Heart left ventricle (tissue), 16 donors: ENCODE results near the gene IL17REL. TPM values are rescaled to one million over a fixed set of nuclear protein-coding genes. Genes with fewer than 3 reads are reported as not detected.
A peak's percentile ranks its signal among the peaks of the same experiment; 100 is the strongest.
"Not testable (repeated sequence)": the region's sequence is repeated elsewhere in the genome, so short reads cannot be mapped to it uniquely, and the experiment has no call there.

Experiments
- ATAC-seq, 4 donors: fragments of 200-7000 bp; cut with Tn5 transposase; one replicate each; pipeline ENCODE4 v1.9.1; 2020 to 2022; ENCODE audit warnings: moderate library complexity in 4 of 4, mild to moderate bottlenecking in 3 of 4, moderate number of reproducible peaks in 1 of 4
- DNase-seq, 5 donors: peaks; one replicate each; pipeline ENCODE4 v3.0.0-alpha.2; 2020
- H3K27ac ChIP-seq, 12 donors: fragments of 200-600 bp; sonication (generic) in 4 of 12; one replicate each; pipeline versions ENCODE4 v1.5.0 to v1.8.0; 2016 to 2022; ENCODE audit warnings: mild to moderate bottlenecking in 2 of 12
- H3K27me3 ChIP-seq, 9 donors: fragments of 200-600 bp; sonication (generic) in 2 of 9; one replicate each; pipeline versions ENCODE4 v1.5.1 to v1.8.0; 2016 to 2022; ENCODE audit warnings: mild to moderate bottlenecking in 3 of 9
- H3K36me3 ChIP-seq, 9 donors: fragments of 200-600 bp; sonication (generic) in 2 of 9; one replicate each; pipeline versions ENCODE4 v1.5.0 to v1.8.0; 2018 to 2022; ENCODE audit warnings: mild to moderate bottlenecking in 2 of 9
- H3K4me1 ChIP-seq, 12 donors: fragments of 200-600 bp; sonication (generic) in 4 of 12; one replicate each; pipeline versions ENCODE4 v1.5.0 to v1.8.0; 2016 to 2022; ENCODE audit warnings: mild to moderate bottlenecking in 3 of 12
- H3K4me3 ChIP-seq, 12 donors: fragments of 200-600 bp; sonication (generic) in 4 of 12; one replicate each; pipeline versions ENCODE4 v1.5.0 to v1.8.0; 2017 to 2022; ENCODE audit warnings: mild to moderate bottlenecking in 9 of 12, moderate library complexity in 4 of 12
- H3K9me3 ChIP-seq, 12 donors: fragments of 200-600 bp; sonication (generic) in 4 of 12; one replicate each; pipeline versions ENCODE4 v1.5.0 to v1.8.0; 2016 to 2022; ENCODE audit warnings: mild to moderate bottlenecking in 1 of 12
- CTCF ChIP-seq, 12 donors: fragments of 200-600 bp; sonication (generic) in 4 of 12; IDR thresholded peaks; one replicate each; pipeline versions ENCODE4 v1.5.0 to v1.8.0; 2018 to 2022; ENCODE audit warnings: antibody characterized with exemption in 12 of 12, mild to moderate bottlenecking in 5 of 12
- POLR2A ChIP-seq, 2 donors: fragments of 450-650 bp; IDR thresholded peaks; one replicate each; pipeline ENCODE4 v1.6.1; 2017; ENCODE audit warnings: antibody characterized with exemption in 2 of 2, mild to moderate bottlenecking in 2 of 2, moderate library complexity in 2 of 2
- WGBS, 4 donors: extraction: QIAGEN DNeasy Blood & Tissue Kit in 2 of 4; methylation state at CpG; one replicate each; pipeline versions ENCODE4 v1.1.5 to v1.1.7; 2013 to 2018; 5-methylcytosine and 5-hydroxymethylcytosine counted together
- intact Hi-C, 10 donors: fragments of 100-400 bp; cut with DNase I; formaldehyde crosslinking; loops; one replicate each; pipeline versions ENCODE4 v1.11.1 to v1.14.2; 2022
- polyA plus RNA-seq, 2 donors: library from polyadenylated mRNA; stranded (reverse); fragments of 200-250 nt; gene quantifications; one replicate each; pipeline ENCODE4 v1.2.3, GENCODE V29; 2013
- total RNA-seq, 9 donors: library from RNA; depleted of rRNA in 2 of 9; stranded (reverse); fragments of >200 nt in 2 of 9; fragmentation: NEBNext Ultra II Directional in 3 of 9; extraction: Animal tissue kit (Norgen Biotek cat#: 25700) in 3 of 9; gene quantifications; one replicate each; pipeline versions ENCODE4 v1.1.0 to v1.2.4, GENCODE V29; 2016 to 2023
- donor health status: ischemic (EF 13 %, LVEDD 7.1; RV severe dilation, severe dysfunction).
- donor health status: healthy with polysubstance abuse.
- donor health status: DM: no; HTN: yes; CAD: no.
- donor health status: DM: no; HTN: no; CAD: no.
- donor health status: ischemic (EF 25% LVEDD 6.9; RV normal size, moderate dysfunction).
- donor health status: ischemic (EF 25% LVEDD 5.7; RV mildly dilated, moderate dysfunction).
- donor health status: healthy.
- donor health status: DM: yes; HTN: yes; CAD: no.
- donor health status: ischemic (EF 35%, LVEDD 5.7; RV mildly dilated, moderate dysfunction).
- donor health status: nonischemic (EF 11% LVEDD 7.7; RV severe dilation, severe dysfunction).
- donor health status: DM: yes; HTN: yes; CAD: no.
- donor health status: PGD.
- donor health status: ischemic (EF 29% LVEDD 5.4; RV normal size, mild dysfunction).
- donor health status: nonischemic (EF 23%, LVEDD 6.1; RV moderate dilation, normal function).

The IL17REL gene
- total and polyA plus RNA-seq, 11 donors: not detected

- intact Hi-C loops: loop anchor here in 5 of 10 donors (5.0 to 10.0 kb wide), 3 partner anchors 41 to 59 kb away; no protein-coding TSS in a partner anchor
- Histone ChIP-seq H3K9me3 (peaks cover 0 to 27% (median 12%) of the 10 kb centered on the region in 12 donors), H3K27me3 (no peaks in the 10 kb centered on the region), H3K4me3 (no peak overlapping the region), H3K27ac (no peak overlapping the region), H3K36me3 (no peaks in the 10 kb centered on the region), H3K4me1 (peaks cover 0 to 8% (median 2%) of the 10 kb centered on the region in 12 donors)
- no peak for ATAC-seq
- WGBS, 4 donors: 89 to 93% (median 90%) methylated on average over 6 of the region's 6 CpGs
- no peak for TF ChIP-seq POLR2A (IDR thresholded peaks at IDR 0.05)
- TF ChIP-seq CTCF (IDR thresholded peaks at IDR 0.05): no peak
- DNase-seq: no peak
Observed at GRCh38 chr22:49991167-49991566, 21.4 kb downstream of the IL17REL start.

- not testable (repeated sequence) for H3K27me3 ChIP-seq, H3K4me3 ChIP-seq, ATAC-seq, DNase-seq, H3K4me1 ChIP-seq, H3K27ac ChIP-seq, H3K36me3 ChIP-seq
- 94 to 96% (median 95%) methylated on average over 24 of the region's 24 CpGs for WGBS, 4 donors
- peaks cover 0 to 35% (median 14%) of the 10 kb centered on the region in 12 donors for H3K9me3 ChIP-seq
- intact Hi-C loops: loop anchor here in 5 of 10 donors (5.0 to 10.0 kb wide), 3 partner anchors 42 to 58 kb away; no protein-coding TSS in a partner anchor
Observed at GRCh38 chr22:49989826-49990225, 22.7 kb downstream of the IL17REL start.

GRCh38 chr22:49986325-49986724, 26.2 kb downstream of the IL17REL start:
- DNase-seq (no peak), ATAC-seq (no peak)
- no peak overlapping the region for H3K27ac ChIP-seq
- no peak for TF ChIP-seq POLR2A (IDR thresholded peaks at IDR 0.05)
- no peak for TF ChIP-seq CTCF (IDR thresholded peaks at IDR 0.05)
- WGBS, 4 donors: 70 to 99% (median 97%) methylated on average over 2 of the region's 2 CpGs
- peaks cover 0 to 11% (median 7%) of the 10 kb centered on the region in 12 donors for H3K4me1 ChIP-seq
- no peaks in the 10 kb centered on the region for H3K36me3 ChIP-seq
- intact Hi-C loops: no loop called here
- H3K27me3 ChIP-seq: peaks cover 13 to 36% (median 19%) of the 10 kb centered on the region in 9 donors
- peaks cover 0 to 29% (median 13%) of the 10 kb centered on the region in 12 donors for H3K9me3 ChIP-seq
- H3K4me3 ChIP-seq: no peak overlapping the region

- Histone ChIP-seq H3K4me3 (peak overlapping the region in 10 of 12 donors; percentile 12 to 45 (median 30)), H3K27ac (no peak overlapping the region), H3K36me3 (no peaks in the 10 kb centered on the region), H3K9me3 (peaks cover 0 to 30% (median 10%) of the 10 kb centered on the region in 12 donors), H3K4me1 (peaks cover 0 to 11% (median 7%) of the 10 kb centered on the region in 12 donors), H3K27me3 (peaks cover 13 to 37% (median 19%) of the 10 kb centered on the region in 9 donors)
- 11 to 37% (median 14%) methylated on average over 16 to 90 of the region's 90 CpGs for WGBS, 4 donors
- intact Hi-C loops: no loop called here
- TF ChIP-seq POLR2A (IDR thresholded peaks at IDR 0.05) (no peak), CTCF (IDR thresholded peaks at IDR 0.05) (peak in 11 of 12 donors; percentile 39 to 62 (median 51))
- DNase-seq (peak in 4 of 5 donors; percentile 12 to 68 (median 20)), ATAC-seq (peak in 2 of 4 donors; percentile 33 to 46)
Observed at GRCh38 chr22:49983148-49984042, 29.2 kb downstream of the IL17REL start.

GRCh38 chr22:49981799-49982198, 30.8 kb downstream of the IL17REL start:
- ATAC-seq, DNase-seq, H3K36me3 ChIP-seq, H3K27ac ChIP-seq, intact Hi-C loops, H3K4me3 ChIP-seq: not testable (repeated sequence)
- H3K4me1 ChIP-seq: peaks cover 0 to 11% (median 7%) of the 10 kb centered on the region in 12 donors
- H3K9me3 ChIP-seq: peaks cover 0 to 30% (median 10%) of the 10 kb centered on the region in 12 donors
- H3K27me3 ChIP-seq: peaks cover 13 to 37% (median 19%) of the 10 kb centered on the region in 9 donors
- WGBS, 4 donors: 95 to 98% (median 98%) methylated on average over 7 of the region's 7 CpGs
